ENCODE data around the gene PPP1R18. TPM values are rescaled to one million over a fixed set of nuclear protein-coding genes. Genes with fewer than 3 reads are reported as not detected.

PPP1R18 gene
- total and polyA plus RNA-seq, 2 of the 4 experiments (the other 2 are of a cell fraction) = 31.9 to 134 TPM

GRCh38 chr6:30700340-30700739, 13.9 kb upstream of the PPP1R18 start:
- ChIA-PET CTCF (no interaction called here), POLR2A (ENCODE audit: unreplicated experiment) (interaction anchor here (0.6 kb wide), 1 partner anchor 34 kb away, joined by 5 read pairs; no protein-coding TSS in a partner anchor)
- no TSS peak for BruUV-seq (replicated peaks)
- peaks cover 23% of the 10 kb centered on the region for H3K36me3 ChIP-seq (ENCODE audit: control insufficient read depth, insufficient read depth, low read length)
- H4K5ac ChIP-seq (ENCODE audit: low read depth, low read length) = no peak overlapping the region
- no peak overlapping the region for H3K23ac ChIP-seq (ENCODE audit: low read depth, low read length)
- no peak overlapping the region for H2BK5ac ChIP-seq (ENCODE audit: low read depth, low read length, poor library complexity, severe bottlenecking)
- ATAC-seq (ENCODE audit: low read depth) (no peak), DNase-seq (no peak)
- no peak overlapping the region for H3K4me3 ChIP-seq (ENCODE audit: insufficient read depth, low read depth, low read length)
- no peak overlapping the region for H2BK15ac ChIP-seq (ENCODE audit: low read depth, low read length)
- no peak overlapping the region for H3K27ac ChIP-seq (ENCODE audit: insufficient read depth, low read length)
- dilution Hi-C loops (cut with HindIII; ENCODE audit: low sequenced_read_pairs, unreplicated experiment) = no loop called here
- no peaks in the 10 kb centered on the region for H3K27me3 ChIP-seq (ENCODE audit: control insufficient read depth, insufficient read depth, low read length)
- H3K56ac ChIP-seq (ENCODE audit: extremely low read depth, insufficient read depth, low read length) = no peak overlapping the region
- H3K4ac ChIP-seq (ENCODE audit: low read depth, low read length) = no peak overlapping the region
- H3K9ac ChIP-seq (ENCODE audit: low read depth, low read length) = no peak overlapping the region
- no peak overlapping the region for H4K8ac ChIP-seq (ENCODE audit: low read depth in 2 of 2, low read length in 2 of 2)
- intact Hi-C loops (cut with micrococcal nuclease) = no loop called here
- no CpG with 5 or more reads among the region's 4 CpGs for WGBS, 2 experiments (ENCODE audit: extremely low coverage in 2 of 2, insufficient read length in 1 of 2)
- H3K4me2 ChIP-seq (ENCODE audit: low read depth, low read length) = no peak overlapping the region
- no peaks in the 10 kb centered on the region for H3K9me3 ChIP-seq (ENCODE audit: control insufficient read depth, insufficient read depth, low read length)
- H4K20me1 ChIP-seq (ENCODE audit: insufficient read depth, low read length) = no peaks in the 10 kb centered on the region
- H2AFZ ChIP-seq (replicated peaks; ENCODE audit: low read length, poor library complexity) = no peak overlapping the region
- H2BK120ac ChIP-seq (ENCODE audit: low read depth, low read length) = no peak overlapping the region
- H3K79me1 ChIP-seq (ENCODE audit: low read depth in 1 of 2, low read length in 2 of 2) = no peaks in the 10 kb centered on the region
- H3K14ac ChIP-seq (replicated peaks; ENCODE audit: low read depth, low read length) = no peak overlapping the region
- H3K18ac ChIP-seq (ENCODE audit: low read depth, low read length) = no peak overlapping the region
- H4K91ac ChIP-seq (ENCODE audit: insufficient read depth, low read depth, low read length) = no peak overlapping the region
- in situ Hi-C loops (cut with MboI; ENCODE audit: low sequenced_read_pairs) = no loop called here
- peaks cover 2% of the 10 kb centered on the region; the same call in 1 of the 2 replicates for H3K9me1 ChIP-seq (ENCODE audit: insufficient read depth, low read length)
- TF ChIP-seq RCOR1 (IDR thresholded peaks at IDR 0.05; ENCODE audit: insufficient replicate concordance, low read length) = no peak
- H2AK5ac ChIP-seq (ENCODE audit: low read depth, low read length) = no peak overlapping the region
- no peak overlapping the region for H2AK9ac ChIP-seq (replicated peaks; ENCODE audit: low read depth, low read length, poor library complexity)
- H3K4me1 ChIP-seq (ENCODE audit: control insufficient read depth, insufficient read depth, low read length) = no peaks in the 10 kb centered on the region
- no peak overlapping the region for H2BK20ac ChIP-seq (ENCODE audit: low read depth, low read length)

All from IMR-90 (cell line).